Activated naive CD8-positive, alpha-beta T cell treated with anti-CD3 and anti-CD28 coated beads for 36 hours (primary cell): ENCODE data around the gene ZNF346. TPM values are rescaled to one million over a fixed set of nuclear protein-coding genes. Genes with fewer than 3 reads are reported as not detected.
"Not testable (repeated sequence)": the region's sequence is repeated elsewhere in the genome, so short reads cannot be mapped to it uniquely, and the experiment has no call there.

Source experiments
- DNase-seq: peaks from one replicate; pipeline ENCODE4 v3.0.0; 2021
- H3K27ac Mint-ChIP-seq: one replicate; pipeline ENCODE4 v1.8.0; 2022; ENCODE audit warnings: mild to moderate bottlenecking, moderate library complexity, mixed read lengths
- H3K27me3 Mint-ChIP-seq: one replicate; pipeline ENCODE4 v1.8.0; 2022; ENCODE audit warnings: mild to moderate bottlenecking, mixed read lengths
- H3K36me3 Mint-ChIP-seq: one replicate; pipeline ENCODE4 v1.8.0; 2021; ENCODE audit warnings: mild to moderate bottlenecking, mixed read lengths
- H3K4me1 Mint-ChIP-seq: one replicate; pipeline ENCODE4 v1.8.0; 2021; ENCODE audit warnings: mixed read lengths
- H3K4me3 Mint-ChIP-seq: one replicate; pipeline ENCODE4 v1.8.0; 2022; ENCODE audit warnings: mild to moderate bottlenecking, moderate library complexity, mixed read lengths
- H3K9me3 Mint-ChIP-seq: one replicate; pipeline ENCODE4 v1.8.0; 2022; ENCODE audit warnings: mixed read lengths
- total RNA-seq, 2 experiments: library from RNA; stranded (reverse); gene quantifications; one replicate each; pipeline ENCODE4 v1.2.3, GENCODE V29; 2021

ZNF346 gene, protein sequence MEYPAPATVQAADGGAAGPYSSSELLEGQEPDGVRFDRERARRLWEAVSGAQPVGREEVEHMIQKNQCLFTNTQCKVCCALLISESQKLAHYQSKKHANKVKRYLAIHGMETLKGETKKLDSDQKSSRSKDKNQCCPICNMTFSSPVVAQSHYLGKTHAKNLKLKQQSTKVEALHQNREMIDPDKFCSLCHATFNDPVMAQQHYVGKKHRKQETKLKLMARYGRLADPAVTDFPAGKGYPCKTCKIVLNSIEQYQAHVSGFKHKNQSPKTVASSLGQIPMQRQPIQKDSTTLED
- 10 to 100 TPM; 16.7 to 18.2 TPM for total RNA-seq

DNA sequence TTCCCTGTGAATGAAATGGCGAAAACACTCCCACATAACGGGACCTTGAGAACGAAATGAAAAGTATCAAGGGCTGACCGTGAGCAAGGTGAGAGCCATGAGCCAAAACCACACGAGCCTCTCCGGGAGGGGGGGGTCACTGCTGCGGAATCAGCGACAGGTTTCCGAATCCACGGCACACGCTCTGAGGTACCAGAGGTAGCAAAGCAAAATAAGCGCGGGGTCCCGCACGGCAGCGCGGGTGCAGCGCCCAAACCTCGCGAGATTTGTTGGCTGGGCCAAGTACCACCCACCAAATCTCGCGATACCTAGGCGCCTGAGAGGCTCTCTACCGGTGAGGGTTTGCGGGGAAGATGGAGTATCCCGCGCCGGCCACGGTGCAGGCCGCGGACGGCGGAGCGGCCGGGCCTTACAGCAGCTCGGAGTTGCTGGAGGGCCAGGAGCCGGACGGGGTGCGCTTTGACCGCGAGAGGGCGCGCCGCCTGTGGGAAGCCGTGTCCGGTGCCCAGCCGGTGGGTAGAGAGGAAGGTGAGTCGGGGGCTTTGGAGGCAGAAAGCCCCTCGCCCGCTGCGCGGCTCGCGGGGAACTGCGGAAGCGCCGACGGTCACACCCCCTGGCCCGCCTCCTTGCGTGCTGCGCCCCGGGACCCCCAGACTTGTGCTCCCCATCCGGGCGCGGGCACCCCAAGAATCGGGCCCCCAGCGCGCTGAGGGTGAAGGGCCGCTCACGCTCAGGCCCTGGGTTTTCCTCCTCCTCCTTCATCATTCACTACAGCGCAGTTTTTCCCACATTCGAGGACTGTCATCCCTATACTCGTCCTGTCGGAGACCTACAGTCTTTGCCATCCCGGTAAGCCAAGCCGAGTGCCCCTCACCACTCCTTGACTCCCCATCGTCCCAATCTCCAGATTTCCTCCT is at the start of gene ZNF346:
Gene ZNF346 (plus strand): TSS at position 311 of the 917 bp plus-strand sequence. CDS start 43 bp downstream, at position 354.
- Mint-ChIP-seq H3K27me3 (no peaks in the 10 kb centered on the region), H3K36me3 (peaks cover 22% of the 10 kb centered on the region)

DNA sequence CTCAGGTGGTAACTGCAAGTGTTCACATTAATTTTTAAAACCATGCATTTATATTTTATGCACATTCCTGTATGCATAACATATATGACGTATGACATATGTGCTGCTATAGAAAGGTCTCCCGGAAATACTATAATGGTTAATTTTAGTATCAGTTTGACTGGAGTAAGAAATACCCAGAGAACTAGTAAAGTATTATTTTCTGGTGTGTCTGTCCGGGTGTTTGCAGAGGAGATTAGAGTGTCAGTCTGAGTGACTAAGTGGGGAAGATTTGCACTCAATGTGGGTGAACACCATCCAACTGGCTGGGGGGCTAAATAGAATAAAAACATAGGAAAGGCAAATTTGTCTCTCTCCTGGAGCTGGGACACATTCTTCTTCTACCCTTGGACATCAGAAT is 42.8 kb upstream of the ZNF346 start:
- Mint-ChIP-seq H3K4me1 (peaks cover 17% of the 10 kb centered on the region), H3K4me3 (no peak overlapping the region), H3K36me3 (peaks cover 30% of the 10 kb centered on the region), H3K27me3 (no peaks in the 10 kb centered on the region), H3K9me3 (no peaks in the 10 kb centered on the region), H3K27ac (no peak overlapping the region)
- DNase-seq = no peak

More for the DNA sequence above, at the start of gene ZNF346:
- H3K4me1 Mint-ChIP-seq = peaks cover 25% of the 10 kb centered on the region
- H3K9me3 Mint-ChIP-seq = no peaks in the 10 kb centered on the region
- peak within 1 kb of the TSS; percentile 91 for H3K27ac Mint-ChIP-seq
- DNase-seq = peak; percentile 94
- peak within 1 kb of the TSS; percentile 97 for H3K4me3 Mint-ChIP-seq

DNA sequence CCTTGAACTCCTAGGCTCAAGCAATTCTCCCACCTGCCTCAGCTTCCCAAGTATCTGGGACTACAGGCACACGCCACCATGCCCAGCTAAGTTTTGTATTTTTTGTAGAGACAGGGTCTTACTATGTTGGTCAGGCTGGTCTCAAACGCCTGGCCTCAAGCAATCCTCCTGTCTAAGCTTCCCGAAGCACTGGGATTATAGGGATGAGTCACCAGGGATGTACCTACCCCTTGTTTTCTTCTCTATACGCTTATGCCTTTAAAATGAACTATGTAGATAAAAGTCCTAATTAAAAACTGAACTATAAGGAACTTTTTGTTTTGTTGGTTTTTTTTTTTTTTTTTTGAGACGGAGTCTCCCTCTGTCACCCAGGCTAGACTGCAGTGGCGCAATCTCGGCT is 41.7 kb upstream of the ZNF346 start:
- Mint-ChIP-seq H3K4me3 (no peak overlapping the region), H3K36me3 (peaks cover 22% of the 10 kb centered on the region), H3K27me3 (no peaks in the 10 kb centered on the region), H3K27ac (no peak overlapping the region), H3K9me3 (no peaks in the 10 kb centered on the region), H3K4me1 (peaks cover 16% of the 10 kb centered on the region)
- DNase-seq = no peak

DNA sequence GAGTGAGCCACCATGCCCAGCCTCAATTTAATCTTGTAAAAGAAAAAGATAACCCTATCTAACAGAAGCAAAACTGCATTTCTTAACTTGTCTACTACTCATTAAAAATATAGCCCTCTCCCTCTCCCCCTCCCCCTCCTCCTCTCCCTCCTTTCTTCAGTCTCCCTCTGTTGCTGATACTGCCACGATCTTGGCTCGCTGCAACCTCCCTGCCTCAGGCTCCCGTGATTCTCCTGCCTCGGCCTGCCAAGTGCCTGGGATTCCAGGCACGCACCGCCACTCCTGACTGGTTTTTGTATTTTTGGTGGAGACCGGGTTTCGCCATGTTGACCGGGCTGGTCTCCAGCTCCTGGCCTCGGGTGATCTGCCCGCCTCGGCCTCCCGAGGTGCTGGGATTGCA is 39.4 kb upstream of the ZNF346 start:
- H3K27ac Mint-ChIP-seq, H3K27me3 Mint-ChIP-seq, H3K4me3 Mint-ChIP-seq, H3K9me3 Mint-ChIP-seq, DNase-seq: not testable (repeated sequence)
- peaks cover 18% of the 10 kb centered on the region for H3K4me1 Mint-ChIP-seq
- H3K36me3 Mint-ChIP-seq = peaks cover 20% of the 10 kb centered on the region

DNA sequence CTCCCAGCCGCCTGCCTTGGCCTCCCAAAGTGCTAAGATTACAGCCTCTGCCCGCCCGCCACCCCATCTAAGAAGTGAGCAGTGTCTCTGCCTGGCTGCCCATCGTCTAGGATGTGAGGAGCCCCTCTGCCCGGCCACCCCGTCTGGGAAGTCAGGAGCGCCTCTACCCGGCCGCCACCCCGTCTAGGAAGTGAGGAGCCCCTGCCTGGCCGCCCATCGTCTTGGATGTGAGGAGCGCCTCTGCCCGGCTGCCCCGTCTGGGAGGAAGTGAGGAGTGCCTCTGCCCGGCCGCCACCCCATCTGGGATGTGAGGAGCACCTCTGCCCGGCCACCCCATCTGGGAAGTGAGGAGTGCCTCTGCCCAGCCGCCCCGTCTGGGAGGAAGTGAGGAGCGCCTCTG is 38.9 kb upstream of the ZNF346 start:
- H3K27me3 Mint-ChIP-seq, H3K4me3 Mint-ChIP-seq, H3K27ac Mint-ChIP-seq, DNase-seq, H3K9me3 Mint-ChIP-seq: not testable (repeated sequence)
- H3K4me1 Mint-ChIP-seq = peaks cover 21% of the 10 kb centered on the region
- peaks cover 20% of the 10 kb centered on the region for H3K36me3 Mint-ChIP-seq

DNA sequence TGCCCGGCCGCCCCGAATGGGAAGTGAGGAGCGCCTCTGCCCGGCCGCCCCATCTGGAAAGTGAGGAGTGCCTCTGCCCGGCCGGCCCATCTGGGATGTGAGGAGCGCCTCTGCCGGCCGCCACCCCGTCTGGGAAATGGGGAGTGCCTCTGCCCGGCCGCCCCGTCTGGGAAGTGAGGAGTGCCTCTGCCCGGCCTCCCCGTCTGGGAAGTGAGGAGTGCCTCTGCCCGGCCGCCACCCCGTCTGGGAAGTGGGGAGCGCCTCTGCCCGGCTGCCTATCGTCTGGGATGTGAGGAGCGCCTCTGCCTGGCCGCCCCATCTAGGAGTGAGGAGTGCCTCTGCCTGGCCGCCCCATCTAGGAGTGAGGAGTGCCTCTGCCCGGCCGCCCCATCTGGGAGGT is 38.3 kb upstream of the ZNF346 start:
- not testable (repeated sequence) for H3K27me3 Mint-ChIP-seq, DNase-seq, H3K4me3 Mint-ChIP-seq, H3K27ac Mint-ChIP-seq, H3K9me3 Mint-ChIP-seq
- Mint-ChIP-seq H3K4me1 (peaks cover 23% of the 10 kb centered on the region), H3K36me3 (peaks cover 17% of the 10 kb centered on the region)

DNA sequence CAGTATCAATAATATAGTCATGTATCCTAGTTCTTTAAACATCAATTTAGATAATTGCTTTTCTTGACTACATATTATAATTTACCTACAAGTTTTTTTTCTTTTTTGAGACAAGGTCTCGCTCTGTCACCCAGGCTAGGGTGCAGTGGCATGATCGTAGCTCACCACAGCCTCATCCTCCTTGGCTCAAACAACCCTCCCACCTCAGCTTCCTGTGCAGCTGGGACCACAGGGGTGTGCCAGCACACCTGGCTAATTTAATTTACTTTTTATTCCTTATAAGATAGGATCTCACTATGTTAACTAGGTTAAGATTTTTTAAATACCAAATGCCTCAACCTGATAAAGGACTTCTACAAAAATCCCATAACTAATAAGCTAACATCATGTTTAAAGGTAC is 37.0 kb upstream of the ZNF346 start:
- peaks cover 22% of the 10 kb centered on the region for H3K4me1 Mint-ChIP-seq
- no peaks in the 10 kb centered on the region for H3K27me3 Mint-ChIP-seq
- peak overlapping the region; percentile 38 for H3K27ac Mint-ChIP-seq
- peaks cover 20% of the 10 kb centered on the region for H3K36me3 Mint-ChIP-seq
- peak; percentile 14 for DNase-seq
- H3K9me3 Mint-ChIP-seq = no peaks in the 10 kb centered on the region
- no peak overlapping the region for H3K4me3 Mint-ChIP-seq

DNA sequence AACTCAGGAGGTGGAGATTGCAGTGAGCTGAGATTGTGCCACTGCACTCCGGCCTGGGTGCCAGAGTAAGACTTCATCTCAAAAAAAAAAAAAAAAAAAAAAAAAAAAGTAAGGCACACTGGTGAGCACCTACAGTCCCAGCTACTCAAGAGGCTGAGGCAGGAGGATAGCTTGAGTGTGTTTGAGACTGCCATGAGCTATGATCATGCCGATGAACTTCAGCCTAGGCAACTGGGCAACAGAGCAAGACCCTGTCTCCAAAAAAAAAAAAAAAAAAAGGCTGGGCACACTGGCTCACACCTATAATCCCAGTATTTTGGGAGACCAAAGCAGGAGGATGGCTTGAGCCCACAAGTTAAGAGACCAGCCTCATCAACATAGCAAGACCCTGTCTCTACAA is 36.2 kb upstream of the ZNF346 start:
- Mint-ChIP-seq H3K27me3 (no peaks in the 10 kb centered on the region), H3K4me1 (peaks cover 22% of the 10 kb centered on the region), H3K9me3 (no peaks in the 10 kb centered on the region), H3K27ac (no peak overlapping the region), H3K4me3 (no peak overlapping the region), H3K36me3 (peaks cover 20% of the 10 kb centered on the region)
- DNase-seq = no peak

DNA sequence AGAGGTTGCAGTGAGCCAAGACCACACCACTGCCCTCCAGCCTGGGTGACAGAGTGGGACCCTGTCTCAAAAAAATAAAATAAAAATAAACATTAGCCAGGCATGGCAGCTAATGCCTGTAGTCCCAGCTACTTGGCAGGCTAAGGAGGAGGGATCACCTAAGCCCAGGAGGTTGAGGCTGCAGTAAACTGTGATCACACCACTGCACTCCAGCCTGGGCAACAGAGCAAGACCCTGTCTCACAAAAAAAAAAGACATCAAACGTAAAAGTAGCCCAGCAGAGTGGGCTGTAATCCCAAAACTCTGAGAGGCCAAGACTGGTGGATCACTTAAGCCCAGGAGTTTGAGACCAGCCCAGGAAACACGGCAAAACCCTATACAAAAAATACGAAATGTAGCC is 34.9 kb upstream of the ZNF346 start:
- H3K4me1 Mint-ChIP-seq = peaks cover 22% of the 10 kb centered on the region
- H3K36me3 Mint-ChIP-seq = peaks cover 15% of the 10 kb centered on the region
- no peaks in the 10 kb centered on the region for H3K27me3 Mint-ChIP-seq
- no peak overlapping the region for H3K27ac Mint-ChIP-seq
- no peak overlapping the region for H3K4me3 Mint-ChIP-seq
- no peaks in the 10 kb centered on the region for H3K9me3 Mint-ChIP-seq
- DNase-seq = no peak

DNA sequence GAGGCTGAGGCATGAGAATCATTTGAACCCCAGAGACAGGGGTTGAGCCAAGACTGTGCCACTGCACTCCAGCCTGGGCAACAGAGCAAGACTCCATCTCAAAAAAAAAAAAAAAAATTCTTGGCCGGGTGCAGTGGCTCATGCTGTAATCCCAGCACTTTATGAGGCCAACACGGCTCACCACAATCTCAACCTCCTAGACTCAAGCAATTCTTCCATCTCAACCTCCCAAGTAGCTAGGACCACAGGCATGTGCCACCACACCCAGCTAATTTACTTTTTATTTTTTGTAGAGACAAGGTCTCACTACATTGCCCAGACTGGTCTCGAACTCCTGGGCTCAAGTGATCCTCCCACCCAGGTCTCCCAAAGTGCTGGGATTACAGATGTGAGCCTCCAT is 29.4 kb upstream of the ZNF346 start:
- DNase-seq, H3K27ac Mint-ChIP-seq: not testable (repeated sequence)

DNA sequence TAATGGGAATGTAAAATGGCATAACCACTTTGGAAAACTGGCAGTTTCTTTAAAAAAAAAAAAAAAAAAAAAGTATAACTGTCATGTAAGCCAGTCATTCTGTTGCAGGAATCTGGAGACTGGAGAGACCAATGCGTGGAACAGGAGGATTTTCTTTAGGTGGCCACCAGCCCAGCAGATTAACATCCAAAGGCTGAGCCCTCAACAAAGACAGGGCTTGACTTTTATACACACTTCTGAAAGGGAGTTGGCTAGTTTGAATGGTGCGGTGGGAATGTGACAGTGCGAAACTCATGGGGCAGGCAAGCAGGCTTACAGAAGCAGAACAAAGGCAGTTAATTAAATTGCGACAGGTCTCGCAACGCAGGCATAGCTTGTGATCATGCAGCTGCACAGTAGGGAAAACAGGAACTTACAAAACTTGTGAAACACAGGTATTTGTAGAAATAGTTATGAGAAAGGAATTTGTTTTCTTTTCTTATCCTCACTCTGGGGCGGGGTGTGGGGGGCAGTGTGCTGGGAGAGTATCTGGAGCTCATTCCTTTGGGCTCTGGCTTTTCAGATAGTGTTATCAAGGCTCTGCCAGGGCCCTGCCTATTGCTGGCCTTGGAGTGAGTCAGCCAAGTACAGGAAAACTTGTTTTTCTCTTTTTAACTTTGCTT is 27.9 kb upstream of the ZNF346 start:
- Mint-ChIP-seq H3K9me3 (peaks cover 5% of the 10 kb centered on the region), H3K27me3 (no peaks in the 10 kb centered on the region), H3K27ac (no peak overlapping the region), H3K36me3 (peaks cover 39% of the 10 kb centered on the region), H3K4me1 (peaks cover 24% of the 10 kb centered on the region), H3K4me3 (no peak overlapping the region)
- DNase-seq = no peak

More for the DNA sequence above, 29.4 kb upstream of the ZNF346 start:
- Mint-ChIP-seq H3K4me1 (peaks cover 25% of the 10 kb centered on the region), H3K36me3 (peaks cover 34% of the 10 kb centered on the region)
- not testable (repeated sequence) for H3K27me3 Mint-ChIP-seq, H3K9me3 Mint-ChIP-seq, H3K4me3 Mint-ChIP-seq

DNA sequence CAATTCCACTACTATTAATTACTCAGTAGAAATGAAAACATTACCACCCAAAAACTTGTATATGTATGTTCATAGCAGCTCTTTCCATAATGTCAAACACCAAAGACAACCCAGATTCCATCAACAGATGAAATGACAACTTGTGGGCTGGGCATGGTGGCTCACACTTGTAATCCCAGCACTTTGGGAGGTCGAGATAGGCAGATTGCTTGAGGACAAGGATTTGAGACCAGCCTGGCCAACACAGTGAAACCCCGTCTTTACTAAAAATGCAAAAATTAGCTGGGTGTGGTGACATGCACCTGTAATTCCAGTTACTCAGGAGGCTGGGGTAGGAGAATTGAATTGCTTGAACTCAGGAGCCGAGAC is 27.4 kb upstream of the ZNF346 start:
- no peak overlapping the region for H3K27ac Mint-ChIP-seq
- DNase-seq = no peak
- H3K27me3 Mint-ChIP-seq = no peaks in the 10 kb centered on the region
- H3K9me3 Mint-ChIP-seq = peaks cover 5% of the 10 kb centered on the region
- peaks cover 24% of the 10 kb centered on the region for H3K4me1 Mint-ChIP-seq
- H3K4me3 Mint-ChIP-seq = no peak overlapping the region
- peaks cover 39% of the 10 kb centered on the region for H3K36me3 Mint-ChIP-seq

DNA sequence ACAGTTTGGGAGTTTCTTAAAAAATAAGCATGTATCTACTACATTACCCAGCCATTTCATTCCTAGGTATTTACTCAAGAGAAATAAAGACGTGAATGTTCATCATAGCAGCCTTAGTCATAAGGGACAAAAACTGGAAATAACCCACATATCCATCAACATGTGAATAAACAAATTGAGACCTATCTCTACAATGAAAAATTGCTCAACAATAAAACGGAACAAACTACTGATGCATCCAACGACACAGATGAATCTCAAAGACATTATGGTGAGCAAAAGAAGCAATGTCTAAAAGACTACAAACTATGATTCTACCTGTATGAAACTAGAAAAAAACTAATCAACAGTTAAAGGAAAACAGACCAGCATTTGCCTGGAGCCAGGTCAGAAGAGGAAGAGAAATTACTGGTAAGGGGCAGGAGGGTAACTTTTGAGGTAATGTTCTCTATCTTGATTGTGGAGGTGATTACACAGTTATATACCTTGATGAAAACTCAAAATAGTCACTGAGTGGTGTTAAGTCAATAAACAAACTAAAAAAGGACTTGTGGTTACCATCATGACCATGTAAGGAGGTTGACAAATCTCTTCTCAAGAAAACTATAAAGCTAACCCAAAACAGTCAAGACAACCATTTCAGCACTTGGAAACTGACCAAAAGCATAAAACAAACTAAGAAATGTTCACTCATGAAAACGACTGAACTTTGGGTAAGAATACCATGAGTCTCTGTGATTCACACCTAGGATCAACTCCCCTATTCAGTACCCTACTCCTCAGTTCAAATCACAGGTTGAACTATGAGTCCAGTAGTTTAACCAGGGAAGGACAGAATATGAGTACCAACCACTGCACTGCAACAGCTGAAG is 26.4 kb upstream of the ZNF346 start:
- H3K27me3 Mint-ChIP-seq = no peaks in the 10 kb centered on the region
- peaks cover 26% of the 10 kb centered on the region for H3K4me1 Mint-ChIP-seq
- H3K9me3 Mint-ChIP-seq = peaks cover 5% of the 10 kb centered on the region
- peaks cover 40% of the 10 kb centered on the region for H3K36me3 Mint-ChIP-seq
- H3K27ac Mint-ChIP-seq = no peak overlapping the region
- no peak overlapping the region for H3K4me3 Mint-ChIP-seq
- no peak for DNase-seq

DNA sequence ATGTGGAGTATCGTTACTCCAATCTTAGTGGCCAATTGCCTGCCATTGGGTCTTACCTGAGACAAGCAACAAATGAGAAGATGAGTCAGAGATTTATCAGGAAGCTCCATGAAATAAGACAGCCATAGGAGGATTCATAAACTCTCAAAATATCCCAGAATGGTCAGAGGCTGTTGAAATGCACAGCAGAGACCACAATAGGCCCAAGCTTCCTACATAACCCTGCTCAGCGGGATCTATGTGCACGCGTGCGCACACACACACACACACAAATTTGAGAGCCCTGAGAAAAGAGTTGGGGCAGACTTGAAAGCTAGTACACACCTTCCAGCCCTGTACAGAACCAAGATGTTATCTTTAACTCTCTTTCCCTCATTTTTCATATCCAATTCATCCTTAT is 25.7 kb upstream of the ZNF346 start:
- Mint-ChIP-seq H3K4me1 (peaks cover 26% of the 10 kb centered on the region), H3K27ac (no peak overlapping the region), H3K27me3 (no peaks in the 10 kb centered on the region), H3K9me3 (peaks cover 5% of the 10 kb centered on the region), H3K36me3 (peaks cover 42% of the 10 kb centered on the region), H3K4me3 (no peak overlapping the region)
- DNase-seq = no peak
